ENCODE results near the gene AAR2.

The AAR2 gene

GRCh38 chr20:36236786-36237121, 476 bp downstream of the AAR2 start:
- H3K4me3 ChIP-seq (ENCODE audit: low read depth, low read length): peak overlapping the region; percentile 96
- TF ChIP-seq CTCF (IDR thresholded peaks at IDR 0.05; ENCODE audit: low read depth, low read length): no peak

- H3K4me3 ChIP-seq (ENCODE audit: low read depth, low read length): peak overlapping the region; percentile 96
- no peak for TF ChIP-seq CTCF (IDR thresholded peaks at IDR 0.05; ENCODE audit: low read depth, low read length)
Observed at GRCh38 chr20:36237477-36237876, 1.2 kb downstream of the AAR2 start.

- H3K4me3 ChIP-seq (ENCODE audit: low read depth, low read length): no peak overlapping the region
- no peak for TF ChIP-seq CTCF (IDR thresholded peaks at IDR 0.05; ENCODE audit: low read depth, low read length)
Observed at GRCh38 chr20:36238153-36238552, 1.9 kb downstream of the AAR2 start.

GRCh38 chr20:36238760-36239159, 2.5 kb downstream of the AAR2 start:
- no peak for TF ChIP-seq CTCF (IDR thresholded peaks at IDR 0.05; ENCODE audit: low read depth, low read length)
- H3K4me3 ChIP-seq (ENCODE audit: low read depth, low read length): no peak overlapping the region

GRCh38 chr20:36240076-36240475, 3.8 kb downstream of the AAR2 start:
- no peak overlapping the region for H3K4me3 ChIP-seq (ENCODE audit: low read depth, low read length)
- TF ChIP-seq CTCF (IDR thresholded peaks at IDR 0.05; ENCODE audit: low read depth, low read length): no peak

- H3K4me3 ChIP-seq (ENCODE audit: low read depth, low read length): no peak overlapping the region
- TF ChIP-seq CTCF (IDR thresholded peaks at IDR 0.05; ENCODE audit: low read depth, low read length): no peak
Observed at GRCh38 chr20:36241678-36242077, 5.4 kb downstream of the AAR2 start.

GRCh38 chr20:36243726-36244125, 7.4 kb downstream of the AAR2 start:
- H3K4me3 ChIP-seq (ENCODE audit: low read depth, low read length): no peak overlapping the region
- TF ChIP-seq CTCF (IDR thresholded peaks at IDR 0.05; ENCODE audit: low read depth, low read length): no peak
